Calu3 (cell line): Measurements from ENCODE around the gene BEGAIN. TPM values are rescaled to one million over a fixed set of nuclear protein-coding genes. Genes with fewer than 3 reads are reported as not detected.
"Not testable (repeated sequence)": the region's sequence is repeated elsewhere in the genome, so short reads cannot be mapped to it uniquely, and the experiment has no call there.

Source experiments
- BruUV-seq: library from RNA; stranded (reverse); fragments of 400-500 nt; replicated peaks from 2 replicates; lab custom pipeline; 2021; lab: Mats Ljungman, UMichigan
- CTCF ChIA-PET: fragments of 300-600 bp; sonication (Branson Sonifier 250); formaldehyde crosslinking; loops from one replicate; lab custom pipeline; 2022; ENCODE audit warnings: antibody characterized with exemption; lab: Charles Lee
- DNase-seq: peaks from one replicate; pipeline ENCODE4 v3.0.0; 2022
- H3K27ac Mint-ChIP-seq: one replicate; pipeline ENCODE4 v1.8.0; 2022; ENCODE audit warnings: mixed read lengths; ENCODE audit not compliant: unreplicated experiment
- H3K27me3 Mint-ChIP-seq: one replicate; pipeline ENCODE4 v1.8.0; 2022; ENCODE audit warnings: mixed read lengths; ENCODE audit not compliant: unreplicated experiment
- H3K36me3 Mint-ChIP-seq: one replicate; pipeline ENCODE4 v1.8.0; 2022; ENCODE audit warnings: mild to moderate bottlenecking, moderate library complexity, mixed read lengths; ENCODE audit not compliant: insufficient read depth, unreplicated experiment
- H3K4me1 Mint-ChIP-seq: one replicate; pipeline ENCODE4 v1.8.0; 2022; ENCODE audit warnings: mild to moderate bottlenecking, low read depth, mixed read lengths; ENCODE audit not compliant: unreplicated experiment
- H3K4me3 Mint-ChIP-seq: one replicate; pipeline ENCODE4 v1.8.0; 2022; ENCODE audit warnings: mild to moderate bottlenecking, low read depth, moderate library complexity, mixed read lengths; ENCODE audit not compliant: unreplicated experiment
- H3K9me3 Mint-ChIP-seq: one replicate; pipeline ENCODE4 v1.8.0; 2022; ENCODE audit warnings: low read depth, mixed read lengths; ENCODE audit not compliant: unreplicated experiment
- CTCF ChIP-seq: fragments of 200-600 bp; IDR thresholded peaks from one replicate; pipeline ENCODE4 v1.8.0; 2022; ENCODE audit warnings: antibody characterized with exemption; ENCODE audit not compliant: unreplicated experiment
- intact Hi-C: fragments of 100-400 bp; cut with micrococcal nuclease; formaldehyde crosslinking; loops from one replicate; pipeline ENCODE4 v1.10.0; 2022; ENCODE audit not compliant: unreplicated experiment
- total RNA-seq: library from RNA; stranded (reverse); gene quantifications from 2 replicates; pipeline ENCODE4 v1.2.3, GENCODE V29; 2022

BEGAIN gene
- total RNA-seq, 1 experiment from 2014 or later = 0.26 TPM

DNA sequence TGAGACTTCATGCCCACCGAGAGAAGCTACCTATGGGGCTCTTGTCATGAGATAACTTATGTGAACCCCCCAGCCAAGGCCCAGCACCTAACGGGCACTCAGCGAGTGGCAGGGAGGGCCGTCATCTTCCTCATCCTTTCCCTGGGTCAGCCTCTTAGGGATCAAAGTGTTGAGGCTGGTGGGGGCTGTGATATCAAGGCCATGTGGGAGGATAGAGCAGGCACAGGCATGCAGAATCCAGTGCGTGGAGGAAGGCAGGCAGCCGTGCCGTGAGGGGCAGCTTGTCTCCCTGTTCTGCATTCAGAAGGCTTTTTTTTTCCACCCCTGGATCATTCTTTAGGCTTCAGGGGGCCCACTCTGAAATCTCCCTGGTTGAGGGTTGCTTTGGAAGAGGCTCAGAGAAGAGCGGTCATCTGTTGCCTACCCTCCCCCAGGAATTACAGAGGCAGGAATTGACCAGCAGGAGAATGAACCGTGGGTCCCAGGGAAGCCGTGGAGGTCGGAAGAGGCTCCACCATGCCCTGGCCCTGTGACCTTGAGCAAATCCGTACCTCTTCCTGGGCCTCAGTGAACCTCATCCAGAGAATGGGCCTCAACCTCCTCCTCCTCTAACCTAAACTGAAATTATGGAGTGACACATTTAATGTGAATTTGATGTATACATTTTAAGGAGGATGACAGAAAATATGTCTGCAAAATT is 62.8 kb downstream of the BEGAIN start:
- Mint-ChIP-seq H3K9me3 (no peaks in the 10 kb centered on the region), H3K27ac (no peak overlapping the region), H3K4me1 (no peaks in the 10 kb centered on the region), H3K36me3 (no peaks in the 10 kb centered on the region), H3K27me3 (no peaks in the 10 kb centered on the region), H3K4me3 (no peak overlapping the region)
- no peak for TF ChIP-seq CTCF
- intact Hi-C loops = no loop called here
- no peak for DNase-seq
- CTCF ChIA-PET = no interaction called here
- BruUV-seq = no TSS peak

DNA sequence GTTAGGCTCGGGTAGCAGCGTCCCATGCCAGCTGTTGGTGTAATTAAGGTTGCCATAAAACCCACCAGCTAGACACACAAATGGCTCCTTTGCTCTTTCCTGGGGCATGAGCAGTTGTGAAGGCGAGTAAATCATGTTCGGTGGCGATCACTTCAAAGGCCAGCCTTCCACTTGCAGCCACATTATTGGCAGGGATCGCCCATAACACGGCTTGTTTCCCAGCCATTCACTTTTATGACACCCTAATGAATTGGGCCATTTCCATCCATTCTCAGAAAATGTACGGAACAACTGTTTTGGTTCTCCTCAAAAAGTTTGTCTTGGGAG is 63.4 kb downstream of the BEGAIN start:
- no peak overlapping the region for H3K27ac Mint-ChIP-seq
- no peak for TF ChIP-seq CTCF
- H3K27me3 Mint-ChIP-seq = no peaks in the 10 kb centered on the region
- CTCF ChIA-PET = no interaction called here
- no peaks in the 10 kb centered on the region for H3K9me3 Mint-ChIP-seq
- H3K4me3 Mint-ChIP-seq = no peak overlapping the region
- intact Hi-C loops = no loop called here
- H3K36me3 Mint-ChIP-seq = no peaks in the 10 kb centered on the region
- DNase-seq = no peak
- no peaks in the 10 kb centered on the region for H3K4me1 Mint-ChIP-seq
- BruUV-seq = no TSS peak

GRCh38 chr14:100523131-100523842 is 63.9 kb downstream of the BEGAIN start:
- intact Hi-C loops = no loop called here
- Mint-ChIP-seq H3K4me3 (no peak overlapping the region), H3K27ac (no peak overlapping the region), H3K36me3 (no peaks in the 10 kb centered on the region), H3K9me3 (no peaks in the 10 kb centered on the region), H3K4me1 (no peaks in the 10 kb centered on the region), H3K27me3 (no peaks in the 10 kb centered on the region)
- no peak for TF ChIP-seq CTCF
- CTCF ChIA-PET = no interaction called here
- BruUV-seq = no TSS peak
- no peak for DNase-seq

DNA sequence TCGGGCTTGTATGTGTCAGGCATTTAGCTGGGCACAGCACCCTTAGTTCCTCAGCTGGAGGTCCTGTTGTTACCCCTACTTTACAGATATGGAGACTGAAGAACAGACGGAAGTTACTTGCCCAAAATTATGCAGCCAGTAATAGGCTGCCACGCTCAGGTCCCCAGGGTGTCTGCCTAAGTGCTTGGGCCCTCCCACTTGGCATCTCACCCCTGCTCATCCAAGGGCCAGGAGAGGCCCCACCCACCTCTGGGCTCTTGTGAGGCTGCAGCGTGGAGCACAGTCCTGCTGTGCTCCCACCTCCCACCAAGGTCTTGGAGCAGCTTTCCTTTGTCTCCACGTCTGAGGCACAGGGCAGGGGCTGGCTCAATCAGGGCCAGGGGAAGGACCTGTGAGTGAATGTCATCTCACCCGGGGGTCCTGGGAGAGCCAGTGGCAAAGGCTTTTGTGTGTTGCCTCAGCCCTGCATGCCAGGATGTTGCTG is 64.6 kb downstream of the BEGAIN start:
- no peak overlapping the region for H3K27ac Mint-ChIP-seq
- H3K36me3 Mint-ChIP-seq = no peaks in the 10 kb centered on the region
- no peaks in the 10 kb centered on the region for H3K9me3 Mint-ChIP-seq
- no peaks in the 10 kb centered on the region for H3K27me3 Mint-ChIP-seq
- intact Hi-C loops = no loop called here
- no peak for TF ChIP-seq CTCF
- no peak for DNase-seq
- H3K4me1 Mint-ChIP-seq = no peaks in the 10 kb centered on the region
- BruUV-seq = no TSS peak
- CTCF ChIA-PET = no interaction called here
- H3K4me3 Mint-ChIP-seq = no peak overlapping the region

DNA sequence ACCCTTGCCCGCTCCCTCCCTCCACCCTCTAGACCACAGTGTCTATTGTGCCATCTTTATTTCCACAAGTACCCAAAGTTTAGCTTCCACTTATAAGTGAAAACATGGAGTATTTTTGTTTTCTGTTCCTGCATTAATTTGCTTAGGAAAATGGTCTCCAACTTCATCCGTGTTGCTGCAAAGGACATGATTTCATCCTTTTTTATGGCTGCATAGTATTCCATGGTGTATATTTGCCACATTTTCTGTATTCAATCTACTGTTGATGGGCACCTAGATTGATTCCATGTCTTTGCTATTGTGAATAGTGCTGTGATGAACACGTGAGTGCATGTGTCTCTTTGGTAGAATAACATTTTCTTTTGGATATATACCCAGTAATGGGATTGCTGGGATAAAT is 81.2 kb downstream of the BEGAIN start:
- H3K4me1 Mint-ChIP-seq, BruUV-seq, H3K27ac Mint-ChIP-seq, H3K36me3 Mint-ChIP-seq, H3K27me3 Mint-ChIP-seq, intact Hi-C loops, CTCF ChIA-PET, DNase-seq, H3K9me3 Mint-ChIP-seq, H3K4me3 Mint-ChIP-seq: not testable (repeated sequence)
